ENCODE results near the gene PAK4. TPM values are rescaled to one million over a fixed set of nuclear protein-coding genes. Genes with fewer than 3 reads are reported as not detected.
"Not testable (repeated sequence)": the region's sequence is repeated elsewhere in the genome, so short reads cannot be mapped to it uniquely, and the experiment has no call there.

The PAK4 gene
- total RNA-seq, 1 donor from 2014 or later: 7.6 TPM

- DNase-seq (ENCODE audit: low read depth, low spot score): no peak
These were observed 80.5 kb downstream of the PAK4 start for GRCh38 chr19:39206122-39206521.

GRCh38 chr19:39207293-39207836 is 81.8 kb downstream of the PAK4 start:
- no peak for DNase-seq (ENCODE audit: low read depth, low spot score)

DNA sequence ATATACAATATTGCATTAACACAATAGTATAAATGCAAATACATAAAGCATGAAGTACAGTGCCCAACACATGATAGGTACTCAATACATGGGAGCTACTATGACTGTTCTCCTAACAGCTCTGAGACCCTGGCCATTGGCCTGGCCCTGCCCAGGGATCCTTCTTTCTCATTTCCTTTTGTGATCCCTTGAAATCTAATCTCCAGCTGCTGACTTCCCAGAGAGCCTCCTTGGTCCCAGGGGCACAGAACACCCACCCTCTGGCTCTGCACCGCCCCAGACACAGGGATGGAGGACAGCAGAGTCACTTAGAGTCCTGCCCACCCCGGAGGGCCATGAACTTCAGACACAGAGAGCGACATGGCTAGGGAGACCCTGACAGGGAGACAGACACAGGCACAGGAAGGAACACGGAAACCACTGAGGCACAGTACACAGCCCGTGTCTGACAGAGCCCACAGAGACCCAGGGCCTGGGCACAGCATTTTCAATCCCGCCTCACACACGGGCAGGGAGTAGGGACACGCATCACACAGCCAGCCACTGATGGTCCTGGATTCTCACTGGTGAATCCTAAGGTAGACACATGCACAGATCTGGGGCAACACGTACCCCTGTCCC is 82.7 kb downstream of the PAK4 start:
- DNase-seq (ENCODE audit: low read depth, low spot score): no peak

GRCh38 chr19:39209196-39209595 is 83.6 kb downstream of the PAK4 start:
- DNase-seq (ENCODE audit: low read depth, low spot score): no peak

DNA sequence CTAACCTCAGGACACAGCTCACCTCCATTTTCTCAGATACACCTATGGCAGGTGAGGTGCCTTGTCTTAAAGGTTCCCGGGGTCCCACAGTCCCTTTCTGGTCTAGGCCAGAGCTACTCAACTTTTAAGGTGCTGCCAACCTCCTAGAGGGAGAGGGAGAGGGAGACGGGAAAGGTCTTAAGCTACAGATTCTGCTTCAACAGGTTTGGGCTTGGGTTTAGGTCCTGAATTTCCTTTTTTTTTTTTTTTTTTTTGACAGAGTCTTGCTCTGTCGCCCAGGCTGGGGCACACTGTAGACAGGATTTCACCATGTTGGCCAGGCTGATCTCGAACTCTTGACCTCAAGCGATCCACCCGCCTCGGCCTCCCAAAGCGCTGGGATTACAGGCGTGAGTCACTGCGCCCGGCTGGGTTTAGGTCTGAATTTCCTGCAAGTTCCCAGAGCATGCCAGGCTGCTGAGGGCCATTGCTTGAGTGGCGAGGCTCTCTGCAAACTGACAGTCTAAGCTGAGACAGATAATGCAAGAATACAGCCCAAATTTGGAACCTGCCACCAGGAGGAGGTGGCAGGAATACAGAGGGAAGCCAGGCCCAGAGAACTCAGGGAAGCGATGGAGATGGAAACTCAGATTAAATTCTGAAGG is 86.3 kb downstream of the PAK4 start:
- no peak for DNase-seq (ENCODE audit: low read depth, low spot score)

GRCh38 chr19:39212375-39212742 is 86.8 kb downstream of the PAK4 start:
- no peak for DNase-seq (ENCODE audit: low read depth, low spot score)

DNA sequence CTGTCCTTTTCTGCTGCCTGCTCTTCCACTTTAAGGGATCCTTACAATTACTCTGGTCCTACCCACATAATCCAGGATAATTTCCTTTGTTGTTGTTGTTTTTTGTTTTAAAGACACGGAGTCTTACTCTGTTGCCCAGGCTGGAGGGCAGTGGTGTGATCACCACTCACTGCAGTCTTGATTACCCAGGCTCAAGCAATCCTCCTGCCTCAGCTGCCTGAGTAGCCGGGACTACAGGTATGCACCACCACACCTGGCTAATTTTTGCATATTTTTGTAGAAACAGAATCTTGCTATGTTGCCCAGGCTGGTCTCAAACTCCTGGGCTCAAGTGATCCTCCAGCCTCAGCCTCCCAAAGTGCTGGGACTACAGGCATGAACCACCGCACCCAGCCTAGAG is 89.7 kb downstream of the PAK4 start:
- DNase-seq (ENCODE audit: low read depth, low spot score): not testable (repeated sequence)

DNA sequence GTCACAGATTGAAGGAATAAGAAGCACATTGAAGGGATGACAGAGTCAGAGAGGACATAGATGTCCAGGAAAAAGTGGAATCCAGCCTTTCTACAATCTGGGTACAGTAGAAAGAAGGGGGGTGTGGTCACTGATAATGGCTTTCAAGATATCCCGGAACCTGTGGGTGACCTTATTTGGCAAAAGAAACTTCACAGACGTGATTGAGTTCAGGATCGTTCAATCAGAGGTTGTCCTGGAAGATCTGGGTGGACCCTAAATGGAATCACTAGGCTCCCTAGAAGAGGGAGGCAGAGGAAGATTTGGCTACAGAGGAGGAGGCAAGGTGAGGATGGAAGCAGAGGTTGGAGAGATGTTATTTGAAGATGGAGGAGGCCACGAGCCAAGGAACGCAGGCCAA is 91.5 kb downstream of the PAK4 start:
- no peak for DNase-seq (ENCODE audit: low read depth, low spot score)

DNA sequence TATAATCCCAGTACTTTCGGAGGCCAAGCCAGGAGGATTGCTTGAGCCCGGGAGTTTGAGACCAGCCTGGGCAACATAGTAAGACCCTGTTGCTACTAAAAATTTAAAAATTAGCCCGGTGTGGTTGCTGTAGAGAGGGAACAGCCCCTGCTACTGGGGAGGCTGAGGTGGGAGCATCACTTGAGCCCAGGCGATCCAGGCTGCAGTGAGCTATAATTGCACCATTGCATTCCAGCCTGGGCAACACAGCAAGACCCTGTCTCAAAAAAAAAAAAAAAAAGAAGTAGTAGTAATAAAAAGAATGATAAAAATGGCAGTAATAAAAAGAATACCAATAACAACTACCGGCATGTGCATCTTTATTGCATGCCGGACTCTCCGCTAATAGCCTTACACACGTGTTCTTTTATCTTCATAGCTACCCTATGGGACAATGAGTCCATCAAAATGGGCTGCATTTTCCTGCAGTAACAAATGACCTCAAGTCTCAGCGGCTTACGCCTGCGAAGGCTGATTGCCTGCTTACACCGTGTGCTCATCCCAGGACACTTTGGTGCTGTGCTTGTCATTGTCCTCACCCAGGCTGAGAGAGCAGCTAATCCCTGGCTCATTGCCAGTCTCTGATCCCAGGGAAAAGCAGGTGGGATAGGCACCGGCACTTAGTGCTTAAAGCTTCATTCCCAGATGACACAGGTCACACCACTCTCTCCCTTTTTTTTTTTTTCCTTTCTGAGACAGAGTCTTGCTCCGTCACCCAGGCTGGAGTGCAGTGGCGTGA is 92.8 kb downstream of the PAK4 start:
- no peak for DNase-seq (ENCODE audit: low read depth, low spot score)

GRCh38 chr19:39219108-39219507 is 93.5 kb downstream of the PAK4 start:
- DNase-seq (ENCODE audit: low read depth, low spot score): not testable (repeated sequence)

DNA sequence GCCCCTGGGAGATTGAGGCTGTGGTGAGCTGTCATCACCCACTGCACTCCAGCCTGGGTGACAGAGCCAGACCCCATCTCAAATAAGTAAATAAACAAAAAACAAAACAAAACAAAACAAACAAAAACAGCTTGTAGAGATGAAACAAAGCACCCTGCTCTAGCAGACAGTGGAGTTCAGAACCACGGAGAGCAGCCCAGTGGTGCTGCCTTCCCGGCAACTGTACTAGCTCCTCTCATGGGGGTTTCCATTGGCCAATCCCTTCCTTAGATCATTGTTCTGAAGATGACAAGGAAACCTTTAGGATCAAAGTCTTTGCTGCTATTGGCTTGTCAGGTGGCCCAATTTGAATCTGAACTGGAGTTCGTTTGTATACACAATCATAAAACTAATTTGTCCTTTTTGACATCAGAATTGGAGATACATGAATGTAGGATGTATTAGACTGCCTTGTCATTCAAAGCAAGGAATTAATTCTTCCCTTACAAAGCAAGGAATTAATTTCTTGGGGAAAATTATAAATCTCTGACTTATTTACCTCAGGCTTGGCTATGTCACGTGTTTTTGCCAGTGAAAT is 98.2 kb downstream of the PAK4 start:
- DNase-seq (ENCODE audit: low read depth, low spot score): no peak

DNA sequence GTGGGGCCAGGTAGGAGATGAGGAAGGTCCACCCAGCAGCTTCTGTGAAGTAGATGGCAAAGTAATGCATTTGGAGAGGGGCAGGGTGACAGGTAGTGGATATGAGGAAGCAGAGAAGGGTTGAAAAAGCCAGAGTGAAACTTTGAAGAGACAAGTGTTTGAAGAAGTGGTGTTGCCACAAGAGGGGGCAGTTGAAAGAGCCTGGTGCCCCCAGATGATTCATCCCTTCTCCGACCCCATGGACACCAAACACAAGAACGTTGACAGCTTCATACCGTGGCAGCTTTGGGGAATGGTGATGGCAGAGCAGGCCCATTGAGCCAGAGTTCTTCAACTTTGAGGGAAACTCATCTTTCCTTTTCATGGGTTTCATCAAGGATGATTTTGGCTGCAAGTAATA is 99.3 kb downstream of the PAK4 start:
- DNase-seq (ENCODE audit: low read depth, low spot score): no peak

Other genes starting within 250 kb of the PAK4 start
- gene RINL, start 247.5 kb upstream of the PAK4 start, total RNA-seq: 8.8 and 11.7 TPM in 2 replicates
- gene SIRT2, start 226.2 kb upstream of the PAK4 start, total RNA-seq: 47.3 and 48.8 TPM in 2 replicates
- 15.1 and 23.6 TPM in 2 replicates for gene NFKBIB, start 225.8 kb upstream of the PAK4 start, total RNA-seq
- not detected in 2 replicates for gene CCER2, start 213.6 kb upstream of the PAK4 start, total RNA-seq
- 18.7 and 19.7 TPM in 2 replicates for gene SARS2, start 195.0 kb upstream of the PAK4 start, total RNA-seq
- 46.3 and 59.3 TPM in 2 replicates for gene MRPS12, start 194.8 kb upstream of the PAK4 start, total RNA-seq
- gene FBXO17, start 150.0 kb upstream of the PAK4 start, total RNA-seq: 24.2 and 25.9 TPM in 2 replicates
- gene FBXO27, start 93.2 kb upstream of the PAK4 start, total RNA-seq: 1.5 and 2.2 TPM in 2 replicates
- gene ACP7, start 41.4 kb upstream of the PAK4 start, total RNA-seq: 0.20 and 0.21 TPM in 2 replicates
- not detected in 2 replicates for gene NCCRP1, start 71.2 kb downstream of the PAK4 start, total RNA-seq
- not detected in 2 replicates for gene SYCN, start 78.5 kb downstream of the PAK4 start, total RNA-seq
- gene IFNL3, start 119.2 kb downstream of the PAK4 start, total RNA-seq: not detected in 2 replicates
- not detected in 2 replicates for gene IFNL4, start 123.1 kb downstream of the PAK4 start, total RNA-seq
- not detected in 2 replicates for gene IFNL2, start 142.6 kb downstream of the PAK4 start, total RNA-seq
- gene IFNL1, start 170.6 kb downstream of the PAK4 start, total RNA-seq: not detected in 2 replicates
- gene LRFN1, start 195.1 kb downstream of the PAK4 start, total RNA-seq: 0.04 and 0.07 TPM in 2 replicates
- 6.9 and 19.4 TPM in 2 replicates for gene GMFG, start 210.3 kb downstream of the PAK4 start, total RNA-seq
- 26.4 and 36.7 TPM in 2 replicates for gene SAMD4B, start 216.6 kb downstream of the PAK4 start, total RNA-seq